HuH-7.5 (cell line): Measurements from ENCODE around the gene CD8B.

ENCODE experiments used
- DNase-seq: peaks from one replicate; pipeline ENCODE4 v3.0.0; 2011; ENCODE audit warnings: low spot score

Gene CD8B

GRCh38 chr2:86806059-86806857 is 55.4 kb downstream of the CD8B start:
- no peak for DNase-seq

- no peak for DNase-seq
These were observed 60.7 kb downstream of the CD8B start for GRCh38 chr2:86800856-86801567.

GRCh38 chr2:86794861-86795260 is 66.8 kb downstream of the CD8B start:
- DNase-seq, result no peak

GRCh38 chr2:86793752-86794151 is 67.9 kb downstream of the CD8B start:
- DNase-seq, result no peak

- DNase-seq, result no peak
These were observed 70.1 kb downstream of the CD8B start for GRCh38 chr2:86791573-86791972.

DNA sequence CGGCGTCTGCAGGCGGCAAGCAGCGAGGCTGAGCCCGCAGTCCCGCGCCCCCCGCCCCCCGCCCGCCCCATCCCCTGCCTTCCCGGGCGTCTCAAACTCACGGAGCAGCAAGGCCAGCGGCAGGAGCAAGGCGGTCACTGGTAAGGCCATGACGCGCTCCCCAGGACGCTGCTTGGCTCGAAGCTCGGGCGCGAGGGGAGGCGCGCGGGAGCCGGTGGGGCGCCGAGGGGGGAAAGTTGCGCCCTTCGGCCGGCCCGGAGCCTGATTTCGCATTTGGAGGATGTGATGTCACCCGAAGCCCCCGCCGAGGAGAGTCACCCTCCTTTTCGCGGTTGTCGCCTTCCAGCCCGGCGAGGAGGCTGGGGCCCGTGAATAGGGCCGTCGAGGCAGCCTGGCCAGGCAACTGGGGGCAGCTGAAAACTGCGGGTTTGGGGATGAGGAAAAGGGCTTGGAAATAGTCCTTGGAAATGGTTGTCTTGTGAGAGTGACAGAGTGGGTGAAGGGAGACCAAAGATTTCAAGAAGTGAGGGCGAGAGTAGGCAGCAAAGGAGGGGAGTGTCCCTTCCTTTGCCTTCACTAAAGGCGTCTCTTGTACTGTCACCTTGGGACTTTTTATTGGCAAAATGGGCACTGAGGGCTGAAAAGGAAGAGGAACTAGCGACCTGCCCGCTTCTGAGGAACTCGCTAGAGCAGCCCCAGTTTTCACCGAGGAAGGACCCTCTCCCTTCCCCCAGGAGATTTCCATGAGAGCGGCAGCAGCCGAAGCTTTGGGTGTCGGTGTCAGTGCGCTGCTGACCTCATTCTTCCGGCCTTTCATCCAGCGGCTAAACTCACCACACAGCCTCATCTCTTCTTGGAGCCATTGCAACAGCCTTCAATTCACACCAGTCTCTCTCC is 70.8 kb downstream of the CD8B start, which contains the start of gene CD8A:
CD8A (minus strand) TSS at position 238 of the 897 bp plus-strand sequence; CDS start at position 150, 88 bp downstream.
- no peak for DNase-seq

- no peak for DNase-seq
These were observed 71.5 kb downstream of the CD8B start for GRCh38 chr2:86790134-86790675.

- no peak for DNase-seq
These were observed 72.0 kb downstream of the CD8B start for GRCh38 chr2:86789687-86790133.

DNA sequence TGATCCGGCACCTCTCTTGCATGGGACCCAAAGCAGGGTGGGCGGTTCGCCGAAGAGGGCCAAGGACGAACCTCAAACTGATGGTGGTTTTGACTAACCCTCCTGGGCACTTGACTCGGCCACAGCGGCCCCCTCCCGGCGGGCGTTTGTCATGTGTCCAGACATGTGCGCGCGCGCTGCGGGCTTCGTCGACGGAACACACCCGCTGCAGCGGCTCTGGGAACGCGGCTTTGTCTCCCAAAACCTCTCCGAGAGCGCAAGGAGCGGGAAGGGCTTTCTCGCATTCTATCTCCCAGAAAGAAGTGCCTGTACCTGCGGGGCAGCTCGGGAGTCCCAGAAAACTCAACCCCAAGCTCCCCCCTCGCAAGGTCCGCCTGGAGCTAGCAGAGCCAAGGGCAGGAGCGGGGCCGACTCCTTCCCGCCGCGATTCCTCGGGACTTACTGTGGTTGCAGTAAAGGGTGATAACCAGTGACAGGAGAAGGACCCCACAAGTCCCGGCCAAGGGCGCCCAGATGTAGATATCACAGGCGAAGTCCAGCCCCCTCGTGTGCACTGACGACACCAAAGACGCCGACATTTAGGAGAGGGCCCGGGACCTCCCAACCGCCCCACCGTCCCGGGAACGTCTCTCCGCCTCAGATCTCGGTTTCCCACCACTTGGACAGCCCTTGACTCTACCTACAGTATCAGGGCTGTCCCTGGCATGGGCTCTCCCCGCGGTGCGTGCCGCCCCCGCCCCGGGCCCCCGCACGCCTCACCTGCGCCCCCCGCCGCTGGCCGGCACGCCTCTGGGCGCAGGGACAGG is 72.6 kb downstream of the CD8B start:
- no peak for DNase-seq

DNA sequence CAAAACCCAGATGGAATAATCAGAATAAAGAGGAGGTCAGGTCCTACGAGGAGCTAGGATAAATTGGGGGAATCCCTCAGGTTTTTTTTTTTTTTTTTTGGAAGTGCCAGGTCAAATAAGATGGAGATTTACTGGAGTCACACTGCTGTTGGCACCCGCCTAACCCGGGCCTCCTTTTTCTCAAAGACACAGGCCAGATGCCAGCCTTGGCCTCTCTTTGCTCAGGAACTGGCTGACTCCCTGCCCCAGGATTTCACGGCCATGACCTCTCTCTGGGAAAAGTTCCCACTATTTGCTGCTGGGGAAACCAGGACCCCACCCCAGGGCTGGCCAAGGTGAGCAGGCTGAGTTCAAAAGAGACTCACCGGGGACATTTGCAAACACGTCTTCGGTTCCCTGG is 73.5 kb downstream of the CD8B start:
- no peak for DNase-seq

- no peak for DNase-seq
These were observed 74.0 kb downstream of the CD8B start for GRCh38 chr2:86787736-86788135.

DNA sequence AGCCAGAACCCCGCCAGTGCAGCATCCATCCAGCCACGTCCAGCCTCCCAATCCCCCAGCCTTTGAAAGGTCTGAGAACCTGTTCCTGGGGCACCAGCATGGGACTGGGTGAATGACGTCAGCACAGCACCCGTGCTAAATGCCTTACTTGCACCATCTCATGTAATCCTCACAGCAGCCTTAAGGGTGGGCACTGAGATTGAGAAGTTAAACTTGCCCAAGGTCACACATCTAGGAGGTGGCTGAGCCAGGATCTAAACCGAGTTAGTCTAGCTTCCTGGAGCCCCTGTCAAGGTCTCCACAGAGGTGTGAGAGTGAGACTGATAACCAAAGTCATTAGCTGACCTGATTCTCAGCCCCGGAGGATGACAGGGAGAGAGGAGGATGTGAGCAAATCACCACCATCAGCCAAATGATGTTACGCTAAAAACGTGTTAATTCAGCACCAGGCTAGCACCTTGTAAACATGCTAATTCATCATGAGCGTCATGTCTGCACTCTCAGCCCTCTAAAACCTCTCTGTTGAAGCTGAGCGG is 75.6 kb downstream of the CD8B start:
- no peak for DNase-seq

GRCh38 chr2:86785456-86785855 is 76.2 kb downstream of the CD8B start:
- DNase-seq, result no peak

DNA sequence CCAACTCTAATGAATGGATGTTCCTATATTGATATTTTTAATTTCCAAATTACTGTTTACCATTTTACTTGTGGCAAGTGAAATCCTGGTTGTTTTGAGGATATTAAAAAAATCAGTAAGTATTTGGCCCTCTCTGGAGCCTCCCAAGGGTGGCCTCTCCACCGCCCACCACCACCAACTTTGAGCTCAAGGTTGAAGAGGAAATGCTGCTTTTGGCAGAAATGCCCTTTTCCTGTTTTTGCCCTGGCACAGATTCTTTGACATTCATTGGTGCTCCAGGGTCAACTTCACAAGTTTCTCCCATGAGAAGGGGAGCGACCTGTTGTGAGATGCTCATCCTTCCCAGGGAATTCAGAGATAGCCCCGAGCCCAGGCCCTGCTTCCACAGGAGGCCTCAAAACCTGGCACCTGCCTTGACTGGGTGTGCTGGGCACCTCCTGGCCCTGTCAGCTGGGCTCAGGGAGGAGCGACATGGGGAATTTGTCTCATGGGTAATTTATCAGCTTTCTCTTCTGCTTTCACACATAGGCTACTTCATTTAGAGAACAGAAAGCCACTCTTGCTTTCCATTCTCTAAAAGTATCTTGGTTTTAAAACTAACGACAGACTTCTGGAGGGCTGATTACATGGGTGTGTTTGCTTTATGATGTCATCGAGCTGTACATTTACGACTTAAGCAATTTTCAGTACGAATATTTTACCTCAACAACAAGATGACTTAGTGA is 77.9 kb downstream of the CD8B start:
- no peak for DNase-seq

DNA sequence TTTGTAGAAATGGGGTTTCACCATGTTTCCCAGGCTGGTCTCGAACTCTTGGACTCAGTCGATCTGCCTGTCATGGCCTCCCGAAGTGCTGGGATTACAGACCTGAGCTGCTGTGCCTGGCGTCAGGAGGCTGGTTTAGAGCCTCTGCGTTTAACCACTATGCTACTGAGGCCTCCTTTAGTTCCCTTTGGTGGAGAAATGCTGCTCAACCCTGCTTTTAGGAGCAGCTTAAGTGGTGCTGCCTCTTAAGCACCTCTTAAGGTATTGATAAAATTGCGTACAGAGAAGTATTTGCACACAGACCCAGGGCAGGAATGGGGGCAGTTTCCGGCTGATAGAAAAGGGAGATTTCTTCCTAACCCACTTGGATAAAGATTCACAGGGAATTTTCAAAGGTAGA is 78.9 kb downstream of the CD8B start:
- DNase-seq, result no peak

GRCh38 chr2:86781363-86781762 is 80.3 kb downstream of the CD8B start:
- no peak for DNase-seq

GRCh38 chr2:86779971-86780370 is 81.7 kb downstream of the CD8B start:
- no peak for DNase-seq

DNA sequence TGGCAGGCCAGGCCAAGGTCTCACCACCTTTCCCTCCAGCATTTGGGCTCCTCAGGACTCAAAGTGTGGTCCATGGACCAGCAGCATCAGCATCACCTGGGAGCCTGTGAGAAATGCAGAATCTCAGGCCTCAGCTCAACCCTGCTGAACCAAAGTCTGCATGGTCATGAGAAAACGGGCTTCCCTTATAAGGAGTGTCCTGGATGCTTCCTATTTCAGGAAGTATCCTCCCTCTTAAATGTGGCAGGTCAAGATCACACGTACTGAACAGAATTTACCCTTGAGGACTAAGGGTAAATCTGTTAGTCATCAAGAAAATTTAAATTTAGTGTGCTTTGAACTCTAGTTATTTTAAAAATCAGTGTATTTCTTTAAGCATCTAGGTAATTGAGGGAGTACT is 82.7 kb downstream of the CD8B start:
- no peak for DNase-seq

DNA sequence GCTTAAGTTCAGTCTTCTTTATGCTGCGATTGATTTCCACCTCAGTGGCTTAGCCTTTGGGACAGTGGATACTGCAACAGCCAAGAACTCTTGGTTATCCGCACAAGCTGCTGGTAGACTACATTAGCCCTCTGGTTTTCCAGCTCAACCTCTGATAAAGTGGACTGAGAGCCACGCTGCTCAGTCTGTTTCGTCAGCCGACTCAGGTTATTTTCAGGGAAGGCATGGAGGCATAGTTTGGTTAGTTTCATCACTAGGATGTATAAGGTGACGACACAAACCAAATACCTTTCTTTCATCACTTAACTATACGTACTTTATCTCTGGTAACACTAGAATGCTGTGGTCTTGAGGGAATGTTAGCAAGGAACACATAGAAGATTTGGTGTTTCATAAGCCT is 85.2 kb downstream of the CD8B start:
- DNase-seq, result no peak

DNA sequence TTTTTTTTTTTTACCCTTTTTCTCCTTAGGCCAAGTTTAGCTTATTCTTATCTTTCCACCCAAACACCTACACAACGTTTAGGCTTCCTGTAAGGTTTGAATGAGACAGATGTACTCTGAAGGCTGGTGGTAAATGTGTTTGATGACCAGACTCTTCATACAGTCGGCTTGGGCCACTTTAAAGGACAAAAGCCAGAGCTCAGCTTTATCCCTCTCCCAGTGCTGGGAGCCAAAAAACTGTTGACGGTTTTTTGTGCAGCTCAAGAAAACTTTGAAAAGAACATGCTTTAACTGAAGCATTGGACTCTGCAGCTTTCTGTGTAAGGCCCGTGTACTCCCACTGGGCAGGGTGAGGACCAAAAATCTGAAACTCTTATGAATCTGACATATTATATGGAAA is 86.3 kb downstream of the CD8B start:
- no peak for DNase-seq
